ENCODE data around the gene ATP8A2. TPM values are rescaled to one million over a fixed set of nuclear protein-coding genes. Genes with fewer than 3 reads are reported as not detected.

The ATP8A2 gene
- total RNA-seq, 4 donors from 2014 or later: not detected

GRCh38 chr13:25574437-25575411 lies 202.9 kb downstream of the ATP8A2 start:
- no peak overlapping the region for H3K4me3 ChIP-seq
- in situ Hi-C loops (cut with MboI; ENCODE audit: low sequenced_read_pairs in 4 of 4) (loop anchor here (5.0 kb wide), 2 partner anchors 488 to 493 kb away; no protein-coding TSS in a partner anchor), intact Hi-C loops (cut with DNase I; ENCODE audit: low total_unique reads) (loop anchor here (2.0 to 10.0 kb wide), 2 partner anchors 140 to 488 kb away; no protein-coding TSS in a partner anchor)
- no peaks in the 10 kb centered on the region for H3K36me3 ChIP-seq
- ATAC-seq: peak; percentile 94 to 97
- TF ChIP-seq CTCF (IDR thresholded peaks at IDR 0.05 in 4 of 5, conservative IDR thresholded peaks at IDR 0.05 in 1 of 5) (peak; percentile 67 to 87 (median 78)), POLR2A (IDR thresholded peaks at IDR 0.05) (no peak)
- H3K4me1 ChIP-seq: no peaks in the 10 kb centered on the region
- no peaks in the 10 kb centered on the region for H3K9me3 ChIP-seq
- peak; percentile 42 to 72 for DNase-seq
- H3K27ac ChIP-seq: no peak overlapping the region
- H3K27me3 ChIP-seq: peaks cover 0 to 2% (median 0%) of the 10 kb centered on the region in 3 donors

- intact Hi-C loops (cut with DNase I; ENCODE audit: low total_unique reads): loop anchor here (2.0 to 10.0 kb wide), 2 partner anchors 139 to 487 kb away; no protein-coding TSS in a partner anchor
- in situ Hi-C loops (cut with MboI; ENCODE audit: low sequenced_read_pairs in 4 of 4): no loop called here
Measured at GRCh38 chr13:25575562-25575961, 203.8 kb downstream of the ATP8A2 start.

GRCh38 chr13:25578526-25578925 lies 206.8 kb downstream of the ATP8A2 start:
- no peaks in the 10 kb centered on the region for H3K36me3 ChIP-seq
- no peak overlapping the region for H3K27ac ChIP-seq
- no peak for DNase-seq
- H3K27me3 ChIP-seq: peaks cover 0 to 2% (median 0%) of the 10 kb centered on the region in 3 donors
- no peak overlapping the region for H3K4me3 ChIP-seq
- intact Hi-C loops (cut with DNase I; ENCODE audit: low total_unique reads): loop anchor here (10.0 kb wide), 1 partner anchor 136 kb away; no protein-coding TSS in a partner anchor
- ATAC-seq: no peak
- TF ChIP-seq POLR2A (IDR thresholded peaks at IDR 0.05) (no peak), CTCF (IDR thresholded peaks at IDR 0.05 in 4 of 5, conservative IDR thresholded peaks at IDR 0.05 in 1 of 5) (no peak)
- in situ Hi-C loops (cut with MboI; ENCODE audit: low sequenced_read_pairs in 4 of 4): no loop called here
- no peaks in the 10 kb centered on the region for H3K9me3 ChIP-seq
- H3K4me1 ChIP-seq: no peaks in the 10 kb centered on the region

More at GRCh38 chr13:25575562-25575961, 203.8 kb downstream of the ATP8A2 start:
- H3K36me3 ChIP-seq: no peaks in the 10 kb centered on the region
- ATAC-seq (no peak), DNase-seq (no peak)
- H3K27ac ChIP-seq: no peak overlapping the region
- H3K27me3 ChIP-seq: peaks cover 0 to 2% (median 0%) of the 10 kb centered on the region in 3 donors
- H3K4me3 ChIP-seq: no peak overlapping the region
- no peaks in the 10 kb centered on the region for H3K4me1 ChIP-seq
- TF ChIP-seq POLR2A (IDR thresholded peaks at IDR 0.05) (no peak), CTCF (IDR thresholded peaks at IDR 0.05 in 4 of 5, conservative IDR thresholded peaks at IDR 0.05 in 1 of 5) (no peak)
- H3K9me3 ChIP-seq: no peaks in the 10 kb centered on the region

GRCh38 chr13:25579221-25579620 lies 207.4 kb downstream of the ATP8A2 start:
- intact Hi-C loops (cut with DNase I; ENCODE audit: low total_unique reads): loop anchor here (10.0 kb wide), 1 partner anchor 136 kb away; no protein-coding TSS in a partner anchor
- Histone ChIP-seq H3K4me3 (no peak overlapping the region), H3K9me3 (no peaks in the 10 kb centered on the region), H3K27me3 (no peaks in the 10 kb centered on the region), H3K4me1 (no peaks in the 10 kb centered on the region), H3K36me3 (no peaks in the 10 kb centered on the region), H3K27ac (no peak overlapping the region)
- DNase-seq: no peak
- in situ Hi-C loops (cut with MboI; ENCODE audit: low sequenced_read_pairs in 4 of 4): no loop called here
- TF ChIP-seq POLR2A (IDR thresholded peaks at IDR 0.05): no peak
- no peak for TF ChIP-seq CTCF (IDR thresholded peaks at IDR 0.05 in 4 of 5, conservative IDR thresholded peaks at IDR 0.05 in 1 of 5)
- ATAC-seq: no peak
